ENCODE data around the gene C18orf54.

Gene C18orf54

GRCh38 chr18:54387631-54388030 lies 29.9 kb downstream of the C18orf54 start:
- no peak for DNase-seq

GRCh38 chr18:54388203-54389142 lies 30.8 kb downstream of the C18orf54 start:
- no peak for DNase-seq

GRCh38 chr18:54389143-54389505 lies 31.4 kb downstream of the C18orf54 start:
- DNase-seq, result no peak

- no peak for DNase-seq
These were observed 33.1 kb downstream of the C18orf54 start for GRCh38 chr18:54390838-54391237.

GRCh38 chr18:54392543-54393023 lies 34.9 kb downstream of the C18orf54 start:
- no peak for DNase-seq

- DNase-seq, result no peak
These were observed 36.1 kb downstream of the C18orf54 start for GRCh38 chr18:54393648-54394294.

GRCh38 chr18:54396760-54397159 lies 39.1 kb downstream of the C18orf54 start:
- DNase-seq, result no peak

- no peak for DNase-seq
These were observed 47.6 kb downstream of the C18orf54 start for GRCh38 chr18:54405290-54405689.

- no peak for DNase-seq
These were observed 54.1 kb downstream of the C18orf54 start for GRCh38 chr18:54411781-54412180.

GRCh38 chr18:54415086-54415485 lies 57.4 kb downstream of the C18orf54 start:
- no peak for DNase-seq

- no peak for DNase-seq
These were observed 58.7 kb downstream of the C18orf54 start for GRCh38 chr18:54416436-54416835.

- no peak for DNase-seq
These were observed 66.1 kb downstream of the C18orf54 start for GRCh38 chr18:54423831-54424230.

GRCh38 chr18:54426085-54426665 lies 68.5 kb downstream of the C18orf54 start:
- DNase-seq, result no peak
